Stimulated activated CD4-positive, alpha-beta T cell treated with anti-CD3 and anti-CD28 coated beads, Interleukin-4, amount 100 ng/mL, for 4 hours (primary cell): ENCODE measurements around the gene ARHGEF10L.

ENCODE experiments used
- DNase-seq, 2 experiments: peaks; one replicate each; pipeline ENCODE4 v3.0.0-alpha.2; 2020

The ARHGEF10L gene

GRCh38 chr1:17665054-17665453 is 125.6 kb downstream of the ARHGEF10L start:
- no peak for DNase-seq

- DNase-seq: no peak
Observed at GRCh38 chr1:17665950-17666720, 126.6 kb downstream of the ARHGEF10L start.

- DNase-seq: no peak
Observed at GRCh38 chr1:17667641-17668040, 128.1 kb downstream of the ARHGEF10L start.

- no peak for DNase-seq
Observed at GRCh38 chr1:17668195-17668594, 128.7 kb downstream of the ARHGEF10L start.

- no peak for DNase-seq
Observed at GRCh38 chr1:17668624-17669175, 129.2 kb downstream of the ARHGEF10L start.

- no peak for DNase-seq
Observed at GRCh38 chr1:17669305-17669704, 129.8 kb downstream of the ARHGEF10L start.

- no peak for DNase-seq
Observed at GRCh38 chr1:17669866-17670451, 130.5 kb downstream of the ARHGEF10L start.

GRCh38 chr1:17670587-17671313 is 131.3 kb downstream of the ARHGEF10L start:
- DNase-seq: no peak

- no peak for DNase-seq
Observed at GRCh38 chr1:17671314-17671705, 131.8 kb downstream of the ARHGEF10L start.

GRCh38 chr1:17671741-17672140 is 132.2 kb downstream of the ARHGEF10L start:
- DNase-seq: no peak

GRCh38 chr1:17672226-17672625 is 132.7 kb downstream of the ARHGEF10L start:
- no peak for DNase-seq

- no peak for DNase-seq
Observed at GRCh38 chr1:17673329-17674072, 134.0 kb downstream of the ARHGEF10L start.

GRCh38 chr1:17674726-17675500 is 135.4 kb downstream of the ARHGEF10L start:
- no peak for DNase-seq

GRCh38 chr1:17675744-17676143 is 136.2 kb downstream of the ARHGEF10L start:
- no peak for DNase-seq

- no peak for DNase-seq
Observed at GRCh38 chr1:17676387-17677060, 137.0 kb downstream of the ARHGEF10L start.

- DNase-seq: no peak
Observed at GRCh38 chr1:17678011-17678410, 138.5 kb downstream of the ARHGEF10L start.

- DNase-seq: no peak
Observed at GRCh38 chr1:17679856-17680255, 140.4 kb downstream of the ARHGEF10L start.

- no peak for DNase-seq
Observed at GRCh38 chr1:17680308-17680707, 140.8 kb downstream of the ARHGEF10L start.

- DNase-seq: no peak
Observed at GRCh38 chr1:17682400-17682799, 142.9 kb downstream of the ARHGEF10L start.

GRCh38 chr1:17683598-17683997 is 144.1 kb downstream of the ARHGEF10L start:
- no peak for DNase-seq

GRCh38 chr1:17684810-17685209 is 145.3 kb downstream of the ARHGEF10L start:
- no peak for DNase-seq
